Immature natural killer cell (primary cell): ENCODE measurements around the gene TOM1L1. TPM values are rescaled to one million over a fixed set of nuclear protein-coding genes. Genes with fewer than 3 reads are reported as not detected.

Experiments
- DNase-seq, 3 donors: peaks; one replicate each; pipeline ENCODE4 v3.0.0; 2022; ENCODE audit warnings: mixed read lengths in 1 of 3
- H3K27ac Mint-ChIP-seq, 6 donors: one replicate each; pipeline ENCODE4 v1.8.0; 2020; ENCODE audit warnings: mixed read lengths in 6 of 6, mild to moderate bottlenecking in 5 of 6, inconsistent platforms in 4 of 6, moderate library complexity in 3 of 6
- H3K27me3 Mint-ChIP-seq, 3 donors: one replicate each; pipeline ENCODE4 v1.8.0; 2020 to 2021; ENCODE audit warnings: low read depth in 3 of 3, mild to moderate bottlenecking in 3 of 3, mixed read lengths in 3 of 3, moderate library complexity in 3 of 3, inconsistent platforms in 1 of 3
- H3K36me3 Mint-ChIP-seq, 3 donors: one replicate each; pipeline ENCODE4 v1.8.0; 2020; ENCODE audit warnings: mixed read lengths in 3 of 3, inconsistent platforms in 2 of 3, mild to moderate bottlenecking in 2 of 3
- H3K4me1 Mint-ChIP-seq, 2 donors: one replicate each; pipeline ENCODE4 v1.8.0; 2020; ENCODE audit warnings: inconsistent platforms in 2 of 2, mild to moderate bottlenecking in 2 of 2, mixed read lengths in 2 of 2, moderate library complexity in 1 of 2
- H3K4me3 Mint-ChIP-seq, 5 donors: one replicate each; pipeline ENCODE4 v1.8.0; 2020; ENCODE audit warnings: mild to moderate bottlenecking in 5 of 5, mixed read lengths in 5 of 5, inconsistent platforms in 3 of 5, moderate library complexity in 3 of 5
- H3K9me3 Mint-ChIP-seq, 6 donors: one replicate each; pipeline ENCODE4 v1.8.0; 2020; ENCODE audit warnings: mild to moderate bottlenecking in 6 of 6, mixed read lengths in 6 of 6, inconsistent platforms in 4 of 6, moderate library complexity in 3 of 6
- polyA plus RNA-seq, 3 donors: library from polyadenylated mRNA; unstranded; fragments of 300-500 nt; fragmentation: Illumina TruSeq; gene quantifications; one replicate each; pipeline ENCODE4 v1.2.3, GENCODE V29; 2021

The TOM1L1 gene
- polyA plus RNA-seq, 3 donors from 2014 or later, result not detected

DNA sequence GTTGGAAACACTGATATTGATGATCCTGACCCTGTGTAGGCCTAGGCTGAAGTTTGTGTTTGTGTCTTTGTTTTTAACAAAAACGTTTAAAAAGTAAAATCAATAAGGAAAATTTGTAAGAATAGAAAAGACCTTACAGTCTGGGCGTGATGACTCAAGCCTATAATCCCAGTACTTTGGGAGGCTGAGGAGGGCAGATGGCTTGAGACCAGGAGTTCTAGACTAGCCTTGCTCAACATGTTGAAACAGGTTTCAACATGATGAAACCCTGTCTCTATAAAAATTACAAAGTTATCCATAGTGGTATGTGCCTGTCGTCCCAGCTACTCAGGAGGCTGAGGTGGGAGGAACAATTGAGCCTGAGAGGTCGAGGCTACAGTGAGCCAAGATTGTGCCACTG lies 18.3 kb upstream of the TOM1L1 start:
- H3K27ac Mint-ChIP-seq, result no peak overlapping the region
- peaks cover 0 to 4% (median 1%) of the 10 kb centered on the region in 3 donors for H3K27me3 Mint-ChIP-seq
- peaks cover 0 to 2% (median 0%) of the 10 kb centered on the region in 6 donors for H3K9me3 Mint-ChIP-seq
- H3K4me1 Mint-ChIP-seq, result no peaks in the 10 kb centered on the region
- DNase-seq, result no peak
- H3K36me3 Mint-ChIP-seq, result no peaks in the 10 kb centered on the region
- H3K4me3 Mint-ChIP-seq, result no peak overlapping the region

- Mint-ChIP-seq H3K36me3 (no peaks in the 10 kb centered on the region), H3K4me1 (no peaks in the 10 kb centered on the region), H3K4me3 (no peak overlapping the region), H3K27me3 (peaks cover 0 to 1% (median 0%) of the 10 kb centered on the region in 3 donors), H3K27ac (no peak overlapping the region), H3K9me3 (peaks cover 0 to 2% (median 0%) of the 10 kb centered on the region in 6 donors)
- no peak for DNase-seq
Measured at GRCh38 chr17:54882950-54883349, 17.7 kb upstream of the TOM1L1 start.

- H3K27ac Mint-ChIP-seq, result no peak overlapping the region
- H3K9me3 Mint-ChIP-seq, result no peaks in the 10 kb centered on the region
- H3K4me1 Mint-ChIP-seq, result no peaks in the 10 kb centered on the region
- H3K4me3 Mint-ChIP-seq, result no peak overlapping the region
- H3K27me3 Mint-ChIP-seq, result no peaks in the 10 kb centered on the region
- no peaks in the 10 kb centered on the region for H3K36me3 Mint-ChIP-seq
- DNase-seq, result no peak
Measured at GRCh38 chr17:54883939-54884338, 16.7 kb upstream of the TOM1L1 start.

GRCh38 chr17:54887787-54888186 lies 12.9 kb upstream of the TOM1L1 start:
- H3K9me3 Mint-ChIP-seq, result no peaks in the 10 kb centered on the region
- H3K4me3 Mint-ChIP-seq, result no peak overlapping the region
- no peaks in the 10 kb centered on the region for H3K36me3 Mint-ChIP-seq
- DNase-seq, result no peak
- H3K27me3 Mint-ChIP-seq, result peaks cover 0 to 1% (median 0%) of the 10 kb centered on the region in 3 donors
- H3K4me1 Mint-ChIP-seq, result no peaks in the 10 kb centered on the region
- H3K27ac Mint-ChIP-seq, result no peak overlapping the region

- Mint-ChIP-seq H3K27ac (no peak overlapping the region), H3K36me3 (no peaks in the 10 kb centered on the region)
- DNase-seq, result no peak
Measured at GRCh38 chr17:54888254-54888653, 12.4 kb upstream of the TOM1L1 start.

GRCh38 chr17:54888981-54889380 lies 11.7 kb upstream of the TOM1L1 start:
- no peak for DNase-seq
- Mint-ChIP-seq H3K27ac (no peak overlapping the region), H3K9me3 (no peaks in the 10 kb centered on the region), H3K4me1 (no peaks in the 10 kb centered on the region), H3K4me3 (no peak overlapping the region), H3K27me3 (peaks cover 0 to 2% (median 1%) of the 10 kb centered on the region in 3 donors), H3K36me3 (no peaks in the 10 kb centered on the region)

More at GRCh38 chr17:54888254-54888653, 12.4 kb upstream of the TOM1L1 start:
- Mint-ChIP-seq H3K4me1 (no peaks in the 10 kb centered on the region), H3K27me3 (peaks cover 0 to 1% (median 0%) of the 10 kb centered on the region in 3 donors), H3K9me3 (no peaks in the 10 kb centered on the region), H3K4me3 (no peak overlapping the region)

DNA sequence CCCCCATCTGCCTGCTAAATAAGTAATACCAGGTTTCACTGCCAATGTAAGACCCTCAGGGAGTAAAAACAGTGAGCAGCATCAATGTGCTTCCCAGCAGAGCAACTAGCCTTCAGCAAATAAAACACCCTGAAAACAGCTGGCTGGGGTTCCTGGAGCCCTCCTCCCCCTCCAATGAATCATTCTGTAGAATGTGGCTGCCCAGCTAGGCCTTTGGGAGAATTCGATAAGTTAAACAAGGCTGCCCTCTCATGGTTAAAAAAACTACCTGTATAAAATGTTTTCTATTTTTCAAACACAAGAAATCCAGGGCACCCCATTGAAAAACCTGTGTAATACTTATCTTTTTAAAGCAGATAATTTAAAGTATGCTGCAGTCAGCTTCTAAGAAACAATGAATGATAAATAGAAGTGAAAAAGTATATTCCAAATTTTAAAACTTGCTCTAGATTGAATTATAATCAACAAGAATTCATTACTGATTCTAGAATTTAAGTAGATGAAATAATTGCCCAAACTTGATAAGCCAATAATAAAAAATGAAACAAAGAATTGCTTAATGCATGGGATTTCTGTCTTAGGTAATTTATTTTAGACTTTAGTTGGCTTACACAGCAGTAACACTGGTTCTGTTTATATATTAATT lies 9.4 kb upstream of the TOM1L1 start:
- H3K4me1 Mint-ChIP-seq, result no peaks in the 10 kb centered on the region
- no peak for DNase-seq
- no peaks in the 10 kb centered on the region for H3K36me3 Mint-ChIP-seq
- H3K27me3 Mint-ChIP-seq, result peaks cover 0 to 2% (median 1%) of the 10 kb centered on the region in 3 donors
- no peak overlapping the region for H3K4me3 Mint-ChIP-seq
- H3K9me3 Mint-ChIP-seq, result peaks cover 0 to 1% (median 0%) of the 10 kb centered on the region in 6 donors
- H3K27ac Mint-ChIP-seq, result no peak overlapping the region

- Mint-ChIP-seq H3K36me3 (no peaks in the 10 kb centered on the region), H3K27me3 (peaks cover 0 to 2% (median 1%) of the 10 kb centered on the region in 3 donors), H3K27ac (no peak overlapping the region)
Measured at GRCh38 chr17:54892360-54892759, 8.3 kb upstream of the TOM1L1 start.

GRCh38 chr17:54898576-54898975 lies 2.1 kb upstream of the TOM1L1 start:
- no peaks in the 10 kb centered on the region for H3K36me3 Mint-ChIP-seq
- H3K4me1 Mint-ChIP-seq, result no peaks in the 10 kb centered on the region
- H3K27me3 Mint-ChIP-seq, result peaks cover 2 to 17% (median 4%) of the 10 kb centered on the region in 3 donors
- no peak overlapping the region for H3K4me3 Mint-ChIP-seq
- no peak for DNase-seq
- H3K27ac Mint-ChIP-seq, result no peak overlapping the region
- peaks cover 0 to 3% (median 0%) of the 10 kb centered on the region in 6 donors for H3K9me3 Mint-ChIP-seq

More at GRCh38 chr17:54892360-54892759, 8.3 kb upstream of the TOM1L1 start:
- peaks cover 0 to 1% (median 0%) of the 10 kb centered on the region in 6 donors for H3K9me3 Mint-ChIP-seq
- DNase-seq, result no peak
- no peak overlapping the region for H3K4me3 Mint-ChIP-seq
- H3K4me1 Mint-ChIP-seq, result no peaks in the 10 kb centered on the region

GRCh38 chr17:54899201-54899600 lies 1.5 kb upstream of the TOM1L1 start:
- Mint-ChIP-seq H3K27ac (no peak overlapping the region), H3K9me3 (peaks cover 0 to 3% (median 0%) of the 10 kb centered on the region in 6 donors), H3K36me3 (no peaks in the 10 kb centered on the region), H3K27me3 (peaks cover 2 to 15% (median 4%) of the 10 kb centered on the region in 3 donors), H3K4me3 (no peak overlapping the region), H3K4me1 (no peaks in the 10 kb centered on the region)
- no peak for DNase-seq

DNA sequence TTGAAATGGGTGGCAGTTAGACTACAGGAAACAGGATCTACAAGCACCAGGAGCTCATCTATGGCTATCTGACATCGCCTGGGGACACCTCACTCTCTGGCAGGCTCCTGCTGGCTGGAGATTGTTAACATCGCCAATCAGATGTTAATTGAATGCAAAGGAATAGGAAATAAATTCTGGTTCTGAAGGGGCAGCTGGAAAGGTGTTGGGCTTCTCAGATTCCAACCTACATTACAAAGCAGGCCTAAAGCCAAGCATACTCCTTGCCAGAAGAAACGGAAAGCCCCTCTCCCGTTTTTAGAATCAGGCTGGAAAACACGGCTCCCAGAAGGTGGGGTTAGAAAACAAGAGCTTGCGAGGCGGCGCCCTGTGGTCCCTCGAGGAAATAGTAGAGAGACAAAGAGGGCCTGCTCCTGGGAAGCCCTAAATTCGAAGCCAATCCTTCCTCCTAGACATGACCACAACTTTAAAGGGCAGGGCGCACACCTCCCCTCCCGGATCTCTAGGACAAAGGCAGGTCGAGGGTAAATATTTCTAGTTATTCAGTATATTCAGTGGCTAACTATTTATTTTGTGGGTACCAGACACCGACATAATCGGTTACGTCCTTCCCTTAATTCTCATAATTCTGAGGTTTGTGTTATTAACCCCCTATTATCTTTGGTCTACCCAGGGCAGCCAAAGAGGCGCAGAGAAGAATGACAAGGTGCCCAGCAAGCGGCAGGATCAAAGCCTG lies 763 bp upstream of the TOM1L1 start:
- H3K27ac Mint-ChIP-seq, result no peak overlapping the region
- no peak for DNase-seq
- no peaks in the 10 kb centered on the region for H3K36me3 Mint-ChIP-seq
- H3K4me3 Mint-ChIP-seq, result peak overlapping the region in 1 of 5 donors; percentile 16
- no peaks in the 10 kb centered on the region for H3K4me1 Mint-ChIP-seq
- H3K27me3 Mint-ChIP-seq, result peaks cover 2 to 15% (median 4%) of the 10 kb centered on the region in 3 donors
- peaks cover 0 to 3% (median 0%) of the 10 kb centered on the region in 6 donors for H3K9me3 Mint-ChIP-seq

- Mint-ChIP-seq H3K27me3 (peaks cover 2 to 15% (median 7%) of the 10 kb centered on the region in 3 donors), H3K9me3 (peaks cover 0 to 2% (median 0%) of the 10 kb centered on the region in 6 donors), H3K36me3 (no peaks in the 10 kb centered on the region), H3K4me3 (no peak overlapping the region), H3K4me1 (no peaks in the 10 kb centered on the region), H3K27ac (no peak overlapping the region)
- no peak for DNase-seq
Measured at GRCh38 chr17:54901230-54901822, 674 bp downstream of the TOM1L1 start.

- Mint-ChIP-seq H3K36me3 (no peaks in the 10 kb centered on the region), H3K4me3 (no peak overlapping the region), H3K27me3 (peaks cover 2 to 15% (median 7%) of the 10 kb centered on the region in 3 donors), H3K9me3 (peaks cover 0 to 2% (median 0%) of the 10 kb centered on the region in 6 donors), H3K27ac (no peak overlapping the region), H3K4me1 (no peaks in the 10 kb centered on the region)
- DNase-seq, result no peak
Measured at GRCh38 chr17:54902017-54902416, 1.4 kb downstream of the TOM1L1 start.

- peaks cover 0 to 2% (median 0%) of the 10 kb centered on the region in 6 donors for H3K9me3 Mint-ChIP-seq
- H3K36me3 Mint-ChIP-seq, result no peaks in the 10 kb centered on the region
- H3K27me3 Mint-ChIP-seq, result peaks cover 2 to 15% (median 7%) of the 10 kb centered on the region in 3 donors
- no peak overlapping the region for H3K27ac Mint-ChIP-seq
- no peaks in the 10 kb centered on the region for H3K4me1 Mint-ChIP-seq
- no peak for DNase-seq
- no peak overlapping the region for H3K4me3 Mint-ChIP-seq
Measured at GRCh38 chr17:54902611-54903010, 2.0 kb downstream of the TOM1L1 start.
